ENCODE results near the gene TMEM269.

The TMEM269 gene
- long read RNA-seq = 0 reads

DNA sequence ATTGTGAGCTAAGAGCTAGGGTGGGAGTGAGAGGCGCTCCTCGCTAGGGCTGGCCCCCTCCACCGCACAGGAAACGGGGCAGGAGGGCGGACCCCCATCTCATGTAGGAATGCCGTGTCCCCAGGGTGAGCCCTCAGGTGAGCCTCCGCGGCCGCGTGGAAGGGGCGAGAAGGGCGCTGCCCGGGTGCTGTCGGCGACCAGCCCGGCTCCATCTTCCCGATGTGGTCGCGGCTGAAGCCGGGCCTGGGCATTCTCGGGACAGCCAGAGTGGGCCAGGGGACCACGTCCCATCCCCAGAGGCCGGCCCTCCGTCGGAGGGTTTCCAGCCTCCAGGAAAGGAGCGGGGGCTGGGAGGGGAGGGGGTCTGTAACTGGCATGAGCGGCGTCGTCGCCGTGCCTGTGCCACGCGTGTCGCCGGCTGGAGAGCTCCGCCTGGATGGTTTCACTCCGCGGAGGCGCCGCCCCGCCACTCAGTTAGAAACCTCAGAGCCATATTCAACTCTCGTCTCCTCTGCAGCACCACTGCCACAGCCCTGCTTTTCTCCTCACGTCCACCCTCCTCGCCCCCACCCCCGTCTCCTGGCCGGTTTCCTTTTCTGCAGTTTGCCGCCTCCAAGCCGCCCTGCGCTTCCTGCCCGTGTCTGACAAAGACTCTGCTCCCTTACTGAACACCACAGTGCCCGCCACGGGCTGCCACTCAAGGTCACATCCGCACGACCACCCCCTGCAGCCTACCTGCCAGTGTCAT is at the start of gene TMEM269:
TMEM269 (plus strand) TSS at position 46 of the 748 bp plus-strand sequence. CDS start 4,903 bp downstream, outside the sequence.
- no peak for DNase-seq (ENCODE audit: low read depth in 1 of 2, low spot score in 1 of 2)
- no peak within 1 kb of the TSS for H3K27ac ChIP-seq (replicated peaks)
- H3K27me3 ChIP-seq (ENCODE audit: insufficient read depth, poor library complexity, severe bottlenecking) = peaks cover 5% of the 10 kb centered on the region
- H3K4me3 ChIP-seq (replicated peaks; ENCODE audit: insufficient read depth, low read length) = no peak within 1 kb of the TSS
- no peak for TF ChIP-seq SPI1 (IDR thresholded peaks at IDR 0.05; ENCODE audit: borderline replicate concordance, low read depth)
- TF ChIP-seq POLR2AphosphoS5 (IDR thresholded peaks at IDR 0.05; ENCODE audit: low read depth) = no peak
- TF ChIP-seq, protein P1, sequence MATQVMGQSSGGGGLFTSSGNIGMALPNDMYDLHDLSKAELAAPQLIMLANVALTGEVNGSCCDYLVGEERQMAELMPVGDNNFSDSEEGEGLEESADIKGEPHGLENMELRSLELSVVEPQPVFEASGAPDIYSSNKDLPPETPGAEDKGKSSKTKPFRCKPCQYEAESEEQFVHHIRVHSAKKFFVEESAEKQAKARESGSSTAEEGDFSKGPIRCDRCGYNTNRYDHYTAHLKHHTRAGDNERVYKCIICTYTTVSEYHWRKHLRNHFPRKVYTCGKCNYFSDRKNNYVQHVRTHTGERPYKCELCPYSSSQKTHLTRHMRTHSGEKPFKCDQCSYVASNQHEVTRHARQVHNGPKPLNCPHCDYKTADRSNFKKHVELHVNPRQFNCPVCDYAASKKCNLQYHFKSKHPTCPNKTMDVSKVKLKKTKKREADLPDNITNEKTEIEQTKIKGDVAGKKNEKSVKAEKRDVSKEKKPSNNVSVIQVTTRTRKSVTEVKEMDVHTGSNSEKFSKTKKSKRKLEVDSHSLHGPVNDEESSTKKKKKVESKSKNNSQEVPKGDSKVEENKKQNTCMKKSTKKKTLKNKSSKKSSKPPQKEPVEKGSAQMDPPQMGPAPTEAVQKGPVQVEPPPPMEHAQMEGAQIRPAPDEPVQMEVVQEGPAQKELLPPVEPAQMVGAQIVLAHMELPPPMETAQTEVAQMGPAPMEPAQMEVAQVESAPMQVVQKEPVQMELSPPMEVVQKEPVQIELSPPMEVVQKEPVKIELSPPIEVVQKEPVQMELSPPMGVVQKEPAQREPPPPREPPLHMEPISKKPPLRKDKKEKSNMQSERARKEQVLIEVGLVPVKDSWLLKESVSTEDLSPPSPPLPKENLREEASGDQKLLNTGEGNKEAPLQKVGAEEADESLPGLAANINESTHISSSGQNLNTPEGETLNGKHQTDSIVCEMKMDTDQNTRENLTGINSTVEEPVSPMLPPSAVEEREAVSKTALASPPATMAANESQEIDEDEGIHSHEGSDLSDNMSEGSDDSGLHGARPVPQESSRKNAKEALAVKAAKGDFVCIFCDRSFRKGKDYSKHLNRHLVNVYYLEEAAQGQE (IDR thresholded peaks at IDR 0.05; ENCODE audit: insufficient replicate concordance, low read depth) = no peak
- no peak for TF ChIP-seq GABPA (IDR thresholded peaks at IDR 0.05; ENCODE audit: low read depth)
- TF ChIP-seq, protein P2, sequence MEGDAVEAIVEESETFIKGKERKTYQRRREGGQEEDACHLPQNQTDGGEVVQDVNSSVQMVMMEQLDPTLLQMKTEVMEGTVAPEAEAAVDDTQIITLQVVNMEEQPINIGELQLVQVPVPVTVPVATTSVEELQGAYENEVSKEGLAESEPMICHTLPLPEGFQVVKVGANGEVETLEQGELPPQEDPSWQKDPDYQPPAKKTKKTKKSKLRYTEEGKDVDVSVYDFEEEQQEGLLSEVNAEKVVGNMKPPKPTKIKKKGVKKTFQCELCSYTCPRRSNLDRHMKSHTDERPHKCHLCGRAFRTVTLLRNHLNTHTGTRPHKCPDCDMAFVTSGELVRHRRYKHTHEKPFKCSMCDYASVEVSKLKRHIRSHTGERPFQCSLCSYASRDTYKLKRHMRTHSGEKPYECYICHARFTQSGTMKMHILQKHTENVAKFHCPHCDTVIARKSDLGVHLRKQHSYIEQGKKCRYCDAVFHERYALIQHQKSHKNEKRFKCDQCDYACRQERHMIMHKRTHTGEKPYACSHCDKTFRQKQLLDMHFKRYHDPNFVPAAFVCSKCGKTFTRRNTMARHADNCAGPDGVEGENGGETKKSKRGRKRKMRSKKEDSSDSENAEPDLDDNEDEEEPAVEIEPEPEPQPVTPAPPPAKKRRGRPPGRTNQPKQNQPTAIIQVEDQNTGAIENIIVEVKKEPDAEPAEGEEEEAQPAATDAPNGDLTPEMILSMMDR (IDR thresholded peaks at IDR 0.05; ENCODE audit: insufficient read depth, low read length) = no peak

- TF ChIP-seq GABPA (IDR thresholded peaks at IDR 0.05; ENCODE audit: low read depth) (no peak), POLR2AphosphoS5 (IDR thresholded peaks at IDR 0.05; ENCODE audit: low read depth) (no peak), SPI1 (IDR thresholded peaks at IDR 0.05; ENCODE audit: borderline replicate concordance, low read depth) (no peak)
- TF ChIP-seq, protein P2 (IDR thresholded peaks at IDR 0.05; ENCODE audit: insufficient read depth, low read length) = no peak
- TF ChIP-seq, protein P1 (IDR thresholded peaks at IDR 0.05; ENCODE audit: insufficient replicate concordance, low read depth) = no peak
- no peak overlapping the region for H3K4me3 ChIP-seq (replicated peaks; ENCODE audit: insufficient read depth, low read length)
- no peak for DNase-seq (ENCODE audit: low read depth in 1 of 2, low spot score in 1 of 2)
- H3K27ac ChIP-seq (replicated peaks) = no peak overlapping the region
- no peaks in the 10 kb centered on the region for H3K27me3 ChIP-seq (ENCODE audit: insufficient read depth, poor library complexity, severe bottlenecking)
Observed at GRCh38 chr1:42735056-42735455, 49.7 kb upstream of the TMEM269 start.

DNA sequence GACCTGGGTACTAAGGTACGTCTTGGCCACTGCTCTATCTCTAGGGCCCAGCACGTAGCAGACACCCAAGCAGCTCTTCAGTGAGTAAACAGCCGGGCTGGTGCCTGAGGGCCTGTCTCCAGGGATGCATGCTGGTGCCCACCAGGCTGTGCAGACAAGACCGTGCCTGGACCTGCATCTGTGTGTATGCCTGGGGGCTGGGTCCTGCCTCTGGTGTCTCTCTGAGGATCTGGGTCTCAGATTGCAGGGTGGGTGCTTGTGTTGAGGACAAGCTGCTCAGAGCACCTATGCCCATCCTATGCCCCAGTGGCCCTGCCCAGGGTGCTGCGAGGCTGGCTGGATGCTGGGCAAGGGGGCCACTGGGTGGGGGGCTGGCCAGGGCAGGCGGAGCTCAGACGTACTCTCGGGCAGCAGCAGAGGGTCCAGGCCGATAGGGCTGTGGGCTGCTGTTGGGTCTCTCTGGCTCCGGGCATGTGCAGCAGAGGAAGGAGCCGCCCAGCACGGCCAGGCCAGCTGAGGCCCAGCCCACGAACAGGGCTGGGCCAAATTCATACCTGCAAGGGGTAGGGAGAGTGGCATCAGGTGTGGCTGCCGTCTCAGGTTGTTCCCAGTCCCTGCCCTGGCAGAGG is 49.2 kb upstream of the TMEM269 start:
- TF ChIP-seq, protein P1 (IDR thresholded peaks at IDR 0.05; ENCODE audit: insufficient replicate concordance, low read depth) = no peak
- no peak for DNase-seq (ENCODE audit: low read depth in 1 of 2, low spot score in 1 of 2)
- H3K4me3 ChIP-seq (replicated peaks; ENCODE audit: insufficient read depth, low read length) = no peak overlapping the region
- H3K27me3 ChIP-seq (ENCODE audit: insufficient read depth, poor library complexity, severe bottlenecking) = no peaks in the 10 kb centered on the region
- no peak overlapping the region for H3K27ac ChIP-seq (replicated peaks)
